Uterus (tissue), 4 donors: Measurements from ENCODE around the gene TAF15. TPM values are rescaled to one million over a fixed set of nuclear protein-coding genes. Genes with fewer than 3 reads are reported as not detected.

Experiments
- DNase-seq, 2 donors: peaks; one replicate each; pipeline ENCODE4 v3.0.0-alpha.2; 2019 to 2020
- H3K27ac ChIP-seq, 2 donors: fragments of 200-600 bp; sonication (generic); 1 replicate in 1 of 2; 2 replicates in 1 of 2; pipeline ENCODE4 v1.5.1; 2016 to 2018
- H3K27me3 ChIP-seq, 2 donors: fragments of 200-600 bp; sonication (generic); one replicate each; pipeline ENCODE4 v1.5.1; 2018 to 2019; ENCODE audit warnings: control low read depth in 1 of 2
- H3K36me3 ChIP-seq, 2 donors: fragments of 200-600 bp; sonication (generic); one replicate each; pipeline ENCODE4 v1.5.1; 2019; ENCODE audit warnings: control low read depth in 1 of 2
- H3K4me1 ChIP-seq, 2 donors: fragments of 200-600 bp; sonication (generic); one replicate each; pipeline ENCODE4 v1.5.1; 2018 to 2019; ENCODE audit warnings: control low read depth in 1 of 2
- H3K4me3 ChIP-seq, 2 donors: fragments of 200-600 bp; sonication (generic); 1 replicate in 1 of 2; 2 replicates in 1 of 2; pipeline ENCODE4 v1.5.1; 2018 to 2019; ENCODE audit warnings: mild to moderate bottlenecking in 1 of 2
- H3K9me3 ChIP-seq, 2 donors: fragments of 200-600 bp; sonication (generic); one replicate each; pipeline ENCODE4 v1.5.1; 2019; ENCODE audit warnings: control low read depth in 1 of 2
- CTCF ChIP-seq, 4 experiments: fragments of 200-600 bp in 2 of 4; fragments of 450-650 bp in 2 of 4; sonication (generic) in 2 of 4; IDR thresholded peaks; one replicate each; pipeline ENCODE4 v1.5.1; 2016 to 2019; ENCODE audit warnings: antibody characterized with exemption in 4 of 4, mild to moderate bottlenecking in 2 of 4, moderate library complexity in 1 of 4
- POLR2A ChIP-seq, 2 donors: fragments of 450-650 bp; IDR thresholded peaks; one replicate each; pipeline ENCODE4 v1.6.1; 2016; ENCODE audit warnings: antibody characterized with exemption in 2 of 2, mild to moderate bottlenecking in 1 of 2, moderate library complexity in 1 of 2
- intact Hi-C: fragments of 100-400 bp; cut with DNase I; formaldehyde crosslinking; loops from one replicate; pipeline ENCODE4 v1.15.1; 2023; ENCODE audit warnings: low total_unique reads
- total RNA-seq, 4 donors: library from RNA; depleted of rRNA in 3 of 4; stranded (reverse); fragments of >200 nt in 3 of 4; gene quantifications; one replicate each; pipeline versions ENCODE4 v1.1.0 to v1.2.4, GENCODE V29; 2014 to 2023
- donor health status: DM: yes; HTN: yes; CAD: no.

Gene TAF15
- total RNA-seq, 4 donors from 2014 or later, result 68.5 to 167 (median 113) TPM

- Histone ChIP-seq H3K4me1 (no peaks in the 10 kb centered on the region), H3K36me3 (no peaks in the 10 kb centered on the region), H3K9me3 (no peaks in the 10 kb centered on the region), H3K27me3 (no peaks in the 10 kb centered on the region), H3K27ac (no peak overlapping the region), H3K4me3 (no peak overlapping the region)
- no peak for TF ChIP-seq CTCF (IDR thresholded peaks at IDR 0.05)
- no peak for TF ChIP-seq POLR2A (IDR thresholded peaks at IDR 0.05)
- no peak for DNase-seq
- intact Hi-C loops, result no loop called here
Observed at GRCh38 chr17:35876534-35876933, 67.2 kb downstream of the TAF15 start.

- Histone ChIP-seq H3K4me3 (no peak overlapping the region), H3K4me1 (no peaks in the 10 kb centered on the region), H3K9me3 (no peaks in the 10 kb centered on the region), H3K36me3 (no peaks in the 10 kb centered on the region), H3K27ac (no peak overlapping the region), H3K27me3 (no peaks in the 10 kb centered on the region)
- TF ChIP-seq CTCF (IDR thresholded peaks at IDR 0.05), result no peak
- no peak for TF ChIP-seq POLR2A (IDR thresholded peaks at IDR 0.05)
- DNase-seq, result no peak
- intact Hi-C loops, result no loop called here
Observed at GRCh38 chr17:35877345-35878029, 68.2 kb downstream of the TAF15 start.

DNA sequence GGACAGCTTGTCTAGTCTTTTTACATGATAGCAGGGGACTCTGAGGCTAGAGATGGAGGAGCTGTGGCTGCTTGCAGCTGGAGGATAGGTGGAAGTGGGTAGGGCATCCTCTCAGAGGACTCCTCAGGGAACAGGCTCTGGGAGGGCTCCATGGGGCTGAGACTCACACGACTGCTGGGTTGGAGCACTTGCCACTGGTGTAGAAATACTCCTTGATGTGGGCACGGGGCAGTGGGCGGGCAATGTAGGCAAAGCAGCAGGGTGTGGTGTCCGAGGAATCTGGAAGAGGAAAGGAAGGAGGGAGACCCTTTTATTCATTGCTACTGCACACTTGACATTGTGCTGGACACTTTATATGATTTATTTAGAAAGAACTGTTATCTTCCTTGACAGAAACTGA, 69.1 kb downstream of the TAF15 start:
- no peak for DNase-seq
- Histone ChIP-seq H3K4me3 (no peak overlapping the region), H3K9me3 (no peaks in the 10 kb centered on the region), H3K4me1 (no peaks in the 10 kb centered on the region), H3K27me3 (no peaks in the 10 kb centered on the region), H3K27ac (no peak overlapping the region), H3K36me3 (no peaks in the 10 kb centered on the region)
- intact Hi-C loops, result no loop called here
- TF ChIP-seq POLR2A (IDR thresholded peaks at IDR 0.05) (no peak), CTCF (IDR thresholded peaks at IDR 0.05) (no peak)

DNA sequence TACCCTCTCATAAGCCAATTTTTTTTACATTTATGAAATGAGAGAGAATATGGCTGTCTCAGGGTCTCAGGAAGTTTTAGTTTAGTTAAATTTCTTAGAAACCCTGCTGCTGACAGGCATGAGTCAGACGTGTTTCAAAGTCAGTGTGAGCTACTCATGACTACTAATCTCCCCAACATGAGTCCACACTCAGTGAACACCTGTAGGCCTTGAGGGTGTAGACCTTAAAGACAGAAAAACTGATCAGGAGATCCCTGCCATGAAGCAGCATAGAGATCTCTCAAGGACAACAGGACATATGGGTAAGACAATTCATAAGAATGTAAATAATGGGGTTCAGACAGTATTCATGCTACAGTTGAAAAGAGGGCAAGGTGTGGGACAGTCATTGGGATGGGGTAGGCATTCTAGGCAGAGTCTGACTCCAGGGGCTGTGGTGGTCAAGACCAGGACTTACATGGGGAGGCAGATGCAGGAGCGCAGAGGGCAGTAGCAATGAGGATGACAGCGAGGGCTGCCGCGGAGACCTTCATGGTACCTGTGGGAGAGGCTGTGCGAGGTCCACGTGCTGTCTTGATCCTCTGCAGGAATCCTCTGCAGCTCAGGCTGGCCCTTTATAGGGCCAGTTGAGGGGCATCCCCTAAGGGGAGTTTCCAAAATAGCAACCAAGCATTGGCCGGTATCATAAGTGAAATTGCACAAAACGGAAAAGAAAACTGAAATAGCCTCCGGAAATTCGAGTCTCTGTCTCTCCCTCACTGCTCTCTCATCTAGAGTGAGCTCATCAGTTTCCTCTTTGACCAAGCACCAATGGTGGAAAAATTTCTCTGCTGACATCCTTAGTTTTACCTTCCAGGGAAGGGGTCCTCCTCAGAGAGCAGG, 70.7 kb downstream of the TAF15 start, which contains the start of gene CCL5:
CCL5 (minus strand) TSS at position 588 of the 882 bp plus-strand sequence.
- no peak for TF ChIP-seq CTCF (IDR thresholded peaks at IDR 0.05)
- no peak for TF ChIP-seq POLR2A (IDR thresholded peaks at IDR 0.05)
- Histone ChIP-seq H3K36me3 (no peaks in the 10 kb centered on the region), H3K27ac (no peak within 1 kb of the TSS), H3K9me3 (no peaks in the 10 kb centered on the region), H3K27me3 (no peaks in the 10 kb centered on the region), H3K4me3 (no peak within 1 kb of the TSS), H3K4me1 (no peaks in the 10 kb centered on the region)
- no peak for DNase-seq
- intact Hi-C loops, result no loop called here

DNA sequence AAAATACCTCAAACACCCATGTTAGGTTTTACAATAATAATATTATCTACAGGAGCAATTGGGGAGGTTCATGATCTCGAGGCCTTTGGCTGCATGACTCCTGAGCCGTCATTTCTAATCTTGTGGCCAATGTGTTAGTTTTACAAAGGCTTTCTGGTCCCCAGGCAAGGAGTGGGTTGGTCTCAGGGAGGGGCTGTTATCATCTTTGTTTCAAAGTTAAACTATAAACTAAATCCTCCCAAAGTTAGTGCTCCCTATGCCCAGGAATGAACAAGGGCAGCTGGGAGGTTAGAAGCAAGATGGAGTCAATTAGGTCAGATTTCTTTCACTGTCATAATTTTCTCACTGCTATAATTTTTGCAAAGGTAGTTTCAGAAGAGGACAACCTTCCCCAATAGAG, 80.0 kb downstream of the TAF15 start:
- intact Hi-C loops, result no loop called here
- no peaks in the 10 kb centered on the region for H3K9me3 ChIP-seq
- no peaks in the 10 kb centered on the region for H3K4me1 ChIP-seq
- H3K4me3 ChIP-seq, result no peak overlapping the region
- H3K27me3 ChIP-seq, result no peaks in the 10 kb centered on the region
- H3K36me3 ChIP-seq, result no peaks in the 10 kb centered on the region
- H3K27ac ChIP-seq, result no peak overlapping the region
- no peak for DNase-seq
- TF ChIP-seq POLR2A (IDR thresholded peaks at IDR 0.05), result no peak
- no peak for TF ChIP-seq CTCF (IDR thresholded peaks at IDR 0.05)
